HCT116 (cell line): Measurements from ENCODE around the gene SETD1A.

Source experiments
- EZH2 ChIP-seq: fragments of 200-600 bp; sonication (generic); IDR thresholded peaks from 2 replicates; pipeline ENCODE4 v1.6.1; 2017; ENCODE audit warnings: antibody characterized with exemption, mixed run types
- EZH2phosphoT487 ChIP-seq: fragments of 200-600 bp; IDR thresholded peaks from 2 replicates; pipeline ENCODE4 v1.6.1; 2018; ENCODE audit warnings: antibody characterized with exemption, borderline replicate concordance
- FOSL1 ChIP-seq: IDR thresholded peaks from 2 replicates; pipeline ENCODE4 v1.6.1; 2012; ENCODE audit warnings: low read depth
- POLR2A ChIP-seq: IDR thresholded peaks from 2 replicates; pipeline ENCODE4 v1.7.0; 2011; ENCODE audit warnings: borderline replicate concordance; ENCODE audit not compliant: insufficient read depth, insufficient read length; ENCODE audit errors: extremely low read depth
- POLR2AphosphoS5 ChIP-seq: IDR thresholded peaks from 2 replicates; pipeline ENCODE4 v1.6.1; 2011; ENCODE audit warnings: mild to moderate bottlenecking, low read depth, low read length, moderate library complexity
- RAD21 ChIP-seq: IDR thresholded peaks from 2 replicates; pipeline ENCODE4 v1.6.1; 2012; ENCODE audit warnings: low read depth, mild to moderate bottlenecking
- SP1 ChIP-seq: IDR thresholded peaks from 2 replicates; pipeline ENCODE4 v1.6.1; 2012; ENCODE audit warnings: low read depth
- SRF ChIP-seq: IDR thresholded peaks from 2 replicates; pipeline ENCODE4 v1.6.1; 2012; ENCODE audit warnings: low read depth
- TCF7L2 ChIP-seq: IDR thresholded peaks from 2 replicates; pipeline ENCODE4 v1.7.0; 2011; ENCODE audit warnings: borderline replicate concordance, inconsistent platforms; ENCODE audit not compliant: insufficient read depth, insufficient read length; ENCODE audit errors: extremely low read depth
- YY1 ChIP-seq: IDR thresholded peaks from 2 replicates; pipeline ENCODE4 v1.6.1; 2011; ENCODE audit warnings: low read length, low read depth, moderate library complexity, mild to moderate bottlenecking; ENCODE audit not compliant: insufficient replicate concordance; ENCODE audit errors: extremely low read depth
- ZNF274 ChIP-seq: fragments of 200-500 bp; sonication (Bioruptor generic); IDR thresholded peaks from 2 replicates; pipeline ENCODE4 v1.6.1; 2014; ENCODE audit warnings: mild to moderate bottlenecking, low read depth, low read length, inconsistent platforms
- TF ChIP-seq, protein P1 (sequence below), 3 experiments: fragments of 200-600 bp in 1 of 3; sonication (generic) in 1 of 3; IDR thresholded peaks in 2 of 3; conservative IDR thresholded peaks in 1 of 3; 2 replicates each; pipeline ENCODE4 v1.5.1; 2012 to 2017; ENCODE audit warnings: low read depth in 2 of 3, low read length in 2 of 3, antibody characterized with exemption in 1 of 3, borderline replicate concordance in 1 of 3, control low read depth in 1 of 3, mild to moderate bottlenecking in 1 of 3, mixed read lengths in 1 of 3, mixed run types in 1 of 3, moderate library complexity in 1 of 3; ENCODE audit not compliant: insufficient read depth in 1 of 3

DNA sequence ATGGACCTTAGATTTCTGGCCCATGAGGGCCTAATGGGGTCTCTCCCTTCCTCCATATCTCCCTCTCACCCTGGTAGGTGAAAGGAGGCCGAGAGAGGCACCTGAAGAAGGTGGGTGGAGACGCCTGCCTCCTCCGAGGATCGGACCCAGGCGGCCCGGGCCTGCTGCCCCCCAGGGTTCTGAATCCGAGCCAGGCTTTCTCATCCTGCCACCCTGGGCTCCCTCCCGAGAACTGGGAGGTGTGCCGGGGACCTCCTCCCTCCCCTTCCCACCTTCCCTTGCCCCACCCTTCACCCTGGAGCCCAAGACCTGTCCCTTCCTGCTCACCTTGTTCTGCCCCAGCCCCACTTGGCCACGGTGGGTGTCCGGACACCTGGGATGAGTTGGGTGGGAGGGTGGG is 29.2 kb upstream of the SETD1A start:
- TF ChIP-seq, protein P1, sequence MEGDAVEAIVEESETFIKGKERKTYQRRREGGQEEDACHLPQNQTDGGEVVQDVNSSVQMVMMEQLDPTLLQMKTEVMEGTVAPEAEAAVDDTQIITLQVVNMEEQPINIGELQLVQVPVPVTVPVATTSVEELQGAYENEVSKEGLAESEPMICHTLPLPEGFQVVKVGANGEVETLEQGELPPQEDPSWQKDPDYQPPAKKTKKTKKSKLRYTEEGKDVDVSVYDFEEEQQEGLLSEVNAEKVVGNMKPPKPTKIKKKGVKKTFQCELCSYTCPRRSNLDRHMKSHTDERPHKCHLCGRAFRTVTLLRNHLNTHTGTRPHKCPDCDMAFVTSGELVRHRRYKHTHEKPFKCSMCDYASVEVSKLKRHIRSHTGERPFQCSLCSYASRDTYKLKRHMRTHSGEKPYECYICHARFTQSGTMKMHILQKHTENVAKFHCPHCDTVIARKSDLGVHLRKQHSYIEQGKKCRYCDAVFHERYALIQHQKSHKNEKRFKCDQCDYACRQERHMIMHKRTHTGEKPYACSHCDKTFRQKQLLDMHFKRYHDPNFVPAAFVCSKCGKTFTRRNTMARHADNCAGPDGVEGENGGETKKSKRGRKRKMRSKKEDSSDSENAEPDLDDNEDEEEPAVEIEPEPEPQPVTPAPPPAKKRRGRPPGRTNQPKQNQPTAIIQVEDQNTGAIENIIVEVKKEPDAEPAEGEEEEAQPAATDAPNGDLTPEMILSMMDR (IDR thresholded peaks at IDR 0.05 in 2 of 3, conservative IDR thresholded peaks at IDR 0.05 in 1 of 3; ENCODE audit: borderline replicate concordance in 1 of 3, insufficient read depth in 1 of 3, low read depth in 2 of 3, low read length in 2 of 3), result no peak
- TF ChIP-seq ZNF274, result no peak
- TF ChIP-seq EZH2, result no peak
- no peak for TF ChIP-seq TCF7L2
- no peak for TF ChIP-seq EZH2phosphoT487
- no peak for TF ChIP-seq SRF
- TF ChIP-seq RAD21, result no peak
- TF ChIP-seq POLR2A, result no peak
- TF ChIP-seq POLR2AphosphoS5, result no peak
- TF ChIP-seq YY1, result no peak
- TF ChIP-seq FOSL1, result no peak
- TF ChIP-seq SP1, result no peak
